ENCODE data around the gene ZNF487.
"Not testable (repeated sequence)": the region's sequence is repeated elsewhere in the genome, so short reads cannot be mapped to it uniquely, and the experiment has no call there.

Gene ZNF487

DNA sequence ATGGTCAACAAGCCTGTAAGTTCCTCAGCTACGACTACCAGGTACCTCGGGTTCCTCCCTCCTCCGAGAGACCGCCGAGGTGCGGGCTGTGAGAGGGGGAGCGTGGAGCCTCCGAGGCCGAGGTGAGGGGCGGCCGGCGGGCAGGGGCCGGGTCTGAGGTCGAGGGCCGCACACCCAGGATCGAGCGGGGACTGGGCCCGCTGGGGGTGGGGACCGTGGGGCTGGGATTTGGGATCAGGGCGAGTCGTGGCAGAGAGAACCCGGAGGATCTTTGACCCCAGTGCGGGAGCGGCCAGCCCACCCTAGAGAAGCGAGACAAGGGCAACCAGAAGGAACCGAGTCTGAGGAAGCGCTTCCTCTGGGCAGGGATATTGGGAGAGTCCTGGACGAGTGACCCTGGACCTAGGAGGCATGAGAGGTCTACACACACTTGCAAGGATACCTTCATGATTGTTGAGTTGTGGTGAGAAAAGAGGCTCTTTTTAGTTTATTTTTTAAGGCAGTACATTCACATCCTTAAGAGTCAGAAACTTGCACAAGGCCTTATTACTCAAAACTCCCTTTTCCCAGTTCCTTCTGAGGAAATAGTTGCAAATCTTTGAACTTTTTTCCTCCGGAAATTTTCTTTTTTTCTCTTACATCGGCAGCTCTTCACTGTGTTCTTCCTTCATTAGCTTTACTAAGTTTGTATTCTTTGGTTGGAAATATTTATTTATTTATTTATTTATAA lies 395 bp downstream of the ZNF487 start:
- DNase-seq (ENCODE audit: low read depth in 2 of 2), result no peak

DNA sequence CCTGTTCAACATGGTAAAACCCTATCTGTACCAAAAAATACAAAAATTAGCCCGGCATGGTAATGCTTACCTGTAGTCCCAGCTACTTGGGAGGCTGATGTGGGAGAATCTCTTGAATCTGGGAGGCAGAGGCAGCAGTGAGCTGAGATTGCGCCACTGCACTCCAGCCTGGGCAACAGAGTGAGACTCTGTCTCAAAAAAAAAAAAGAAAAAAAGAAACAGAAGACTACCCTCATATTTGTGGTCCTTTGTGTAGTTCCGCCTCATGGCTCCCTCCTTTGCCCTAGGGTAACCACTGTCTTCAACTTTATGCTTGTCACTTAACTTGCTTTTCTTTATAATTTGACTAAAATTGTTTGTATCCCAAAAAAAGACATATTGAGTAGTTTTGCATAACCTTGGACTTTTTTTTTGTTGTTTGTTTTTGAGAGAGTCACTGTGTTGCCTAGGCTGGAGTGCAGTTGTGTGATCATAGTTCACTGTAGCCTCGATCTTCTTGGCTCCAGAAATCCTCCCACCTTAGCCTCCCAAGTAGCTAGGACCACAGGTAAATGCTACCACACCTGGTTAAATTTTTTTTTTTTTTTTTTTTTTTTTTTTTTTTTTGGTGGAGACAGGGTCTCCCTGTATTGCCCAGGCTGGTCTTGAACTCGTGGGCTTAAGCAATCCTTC lies 3.7 kb downstream of the ZNF487 start:
- no peak for DNase-seq (ENCODE audit: low read depth in 2 of 2)

DNA sequence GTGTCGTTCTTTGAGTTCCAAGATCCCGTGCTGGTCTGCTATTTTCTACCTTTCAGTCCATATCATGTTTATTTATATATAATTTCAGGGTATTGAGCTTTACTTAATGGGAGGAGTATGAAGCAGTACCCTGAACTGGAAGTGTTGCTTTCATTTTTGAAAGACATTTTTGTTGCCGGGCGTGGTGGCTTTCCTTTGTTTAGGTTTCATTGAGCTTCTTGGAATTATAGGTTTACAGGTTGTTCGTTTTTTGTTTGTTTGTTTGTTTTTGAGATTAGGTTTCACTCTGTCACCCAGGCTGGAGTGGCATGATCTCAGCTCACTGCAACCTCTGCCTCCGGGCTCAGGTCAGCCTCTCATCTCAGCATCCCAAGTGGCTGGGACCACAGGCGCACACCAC lies 7.4 kb downstream of the ZNF487 start:
- no peak for DNase-seq (ENCODE audit: low read depth in 2 of 2)

DNA sequence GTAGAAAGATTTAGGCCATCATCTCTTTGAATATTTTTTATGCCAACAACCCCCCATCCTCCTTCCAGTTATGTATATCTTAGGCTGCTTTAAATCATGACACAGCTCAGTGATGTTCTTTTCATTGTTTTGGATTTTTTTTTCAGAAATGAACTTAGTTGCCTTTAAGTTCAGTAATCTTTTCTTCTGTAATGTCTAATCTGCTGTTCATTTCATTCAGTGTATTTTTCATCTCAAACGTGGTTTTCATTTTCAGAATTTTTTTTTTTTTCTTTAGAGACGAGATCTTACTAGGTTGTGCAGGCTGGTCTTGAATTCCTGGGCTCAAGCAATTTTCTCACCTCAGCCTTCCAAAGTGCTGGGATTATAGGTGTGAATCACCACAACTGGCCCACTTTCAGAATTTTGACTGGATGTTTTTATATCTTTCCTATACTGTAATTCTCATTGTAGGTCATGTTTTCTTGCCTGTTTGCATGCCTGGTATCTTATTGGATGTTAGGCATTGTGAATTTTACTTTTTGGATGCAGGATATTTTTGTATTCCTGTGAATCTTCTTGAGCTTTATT lies 8.1 kb downstream of the ZNF487 start:
- no peak for DNase-seq (ENCODE audit: low read depth in 2 of 2)

DNA sequence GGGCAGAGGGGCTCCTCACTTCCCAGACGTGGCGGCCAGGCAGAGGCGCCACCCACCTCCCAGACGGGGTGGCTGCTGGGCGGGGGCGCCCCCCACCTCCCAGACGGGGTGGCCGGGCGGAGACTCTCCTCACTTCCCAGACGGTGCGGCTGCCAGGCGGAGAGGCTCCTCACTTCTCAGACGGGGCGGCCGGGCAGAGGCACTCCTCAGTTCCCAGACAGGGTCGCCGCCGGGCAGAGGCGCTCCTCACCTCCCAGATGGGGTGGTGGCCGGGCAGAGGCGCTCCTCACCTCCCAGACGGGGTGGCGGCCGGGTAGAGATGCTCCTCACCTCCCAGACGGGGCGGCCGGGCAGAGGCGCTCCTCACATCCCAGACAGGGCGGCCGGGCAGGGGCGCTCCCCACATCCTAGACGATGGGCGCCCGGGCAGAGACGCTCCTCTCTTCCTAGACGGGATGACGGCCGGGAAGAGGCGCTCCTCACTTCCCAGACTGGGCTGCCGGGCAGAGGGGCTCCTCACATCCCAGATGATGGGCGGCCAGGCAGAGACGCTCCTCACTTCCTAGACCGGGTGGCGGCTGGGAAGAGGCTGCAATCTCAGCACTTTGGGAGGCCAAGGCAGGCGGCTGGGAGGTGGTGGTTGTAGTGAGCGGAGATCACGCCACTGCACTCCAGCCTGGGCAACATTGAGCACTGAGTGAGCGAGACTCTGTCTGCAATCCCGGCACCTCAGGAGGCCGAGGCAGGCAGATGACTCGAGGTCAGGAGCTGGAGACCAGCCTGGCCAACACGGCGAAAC lies 9.5 kb downstream of the ZNF487 start:
- DNase-seq (ENCODE audit: low read depth in 2 of 2), result not testable (repeated sequence)

DNA sequence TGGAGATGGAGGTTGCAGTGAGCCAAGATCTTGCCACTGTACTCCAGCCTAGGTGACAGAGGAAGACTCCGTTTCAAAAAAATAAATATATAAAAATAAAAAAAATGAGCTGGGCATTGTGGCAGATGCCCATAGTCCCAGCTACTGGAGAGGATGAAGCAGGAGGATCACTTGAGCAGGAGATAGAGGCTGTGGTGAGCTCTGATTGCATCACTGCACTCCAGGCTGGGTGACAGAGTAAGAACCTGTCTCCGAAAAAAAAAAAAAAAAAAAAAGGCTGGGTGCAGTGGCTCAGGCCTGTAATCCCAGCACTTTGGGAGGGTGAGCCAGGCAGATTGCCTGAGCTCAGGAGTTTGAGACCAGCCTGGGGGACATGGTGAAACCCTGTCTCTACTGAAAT lies 11.8 kb downstream of the ZNF487 start:
- no peak for DNase-seq (ENCODE audit: low read depth in 2 of 2)

DNA sequence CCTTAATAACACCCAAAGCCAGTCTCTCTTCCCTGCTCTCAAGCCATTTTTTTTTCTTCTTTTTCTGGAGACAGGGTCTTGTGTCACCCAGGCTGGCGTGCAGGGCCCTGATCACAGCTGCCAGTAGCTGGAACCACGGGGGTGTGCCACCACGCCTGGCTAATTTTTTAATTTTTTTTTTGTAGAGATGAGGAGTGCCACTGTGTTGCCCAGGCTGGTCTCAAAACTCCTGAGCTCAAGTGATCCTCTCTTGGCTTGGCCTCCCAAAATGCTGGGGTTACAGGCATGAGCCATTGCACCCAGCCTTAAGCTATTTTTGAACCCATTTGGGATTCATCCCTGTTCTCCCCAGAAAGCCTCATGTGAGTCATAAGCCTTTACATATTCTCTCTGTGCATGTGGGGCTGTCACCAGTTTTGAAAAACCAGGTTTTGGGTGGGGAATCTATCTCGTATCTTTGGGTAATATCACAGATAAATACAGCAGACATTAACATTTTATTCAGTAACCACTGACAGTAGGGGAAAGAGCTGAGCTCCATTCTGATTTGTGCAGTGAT lies 15.5 kb downstream of the ZNF487 start:
- DNase-seq (ENCODE audit: low read depth in 2 of 2), result no peak

DNA sequence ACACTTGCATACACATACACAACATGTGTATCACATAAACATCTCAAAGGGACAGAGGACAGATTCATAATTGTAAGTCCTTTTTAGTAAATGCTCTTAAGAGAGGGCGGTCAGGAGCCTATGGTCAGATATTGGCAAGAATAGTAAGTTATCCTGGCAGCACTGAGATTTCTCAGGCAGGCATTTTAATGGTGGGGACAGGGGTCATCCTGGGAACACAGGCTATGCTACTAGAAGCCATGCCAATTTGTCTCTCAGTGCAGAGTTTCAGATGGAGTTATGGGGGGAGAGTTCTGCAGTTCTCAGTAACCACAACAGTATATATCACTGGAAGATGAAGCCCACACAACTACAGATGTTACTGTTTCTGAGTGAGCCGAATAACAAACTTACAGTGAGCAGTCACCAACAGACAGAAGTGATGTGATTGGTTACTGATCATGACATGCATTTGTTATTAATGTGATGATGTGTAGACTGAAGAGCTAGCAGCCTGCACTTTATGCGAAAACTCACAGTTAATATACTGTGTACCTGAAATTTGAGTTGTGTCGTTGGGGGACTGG lies 16.4 kb downstream of the ZNF487 start:
- no peak for DNase-seq (ENCODE audit: low read depth in 2 of 2)

DNA sequence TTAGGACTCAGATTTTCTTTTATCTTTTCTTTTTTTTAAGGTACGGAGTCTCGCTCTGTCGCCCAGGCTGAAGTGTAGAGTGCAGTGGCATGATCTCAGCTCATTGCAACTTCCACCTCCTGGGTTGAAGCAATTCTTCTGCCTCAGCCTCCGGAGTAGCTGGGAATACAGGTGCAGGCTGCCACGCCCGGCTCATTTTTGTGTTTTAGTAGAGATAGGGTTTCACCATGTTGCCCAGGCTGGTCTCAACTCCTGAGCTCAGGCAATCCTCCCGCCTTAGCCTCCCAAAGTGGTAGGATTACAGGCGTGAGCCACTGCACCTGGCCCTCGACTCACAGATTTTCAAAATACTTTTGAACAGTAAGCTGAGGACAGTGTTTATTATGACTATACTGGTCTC lies 17.1 kb downstream of the ZNF487 start:
- DNase-seq (ENCODE audit: low read depth in 2 of 2), result not testable (repeated sequence)

DNA sequence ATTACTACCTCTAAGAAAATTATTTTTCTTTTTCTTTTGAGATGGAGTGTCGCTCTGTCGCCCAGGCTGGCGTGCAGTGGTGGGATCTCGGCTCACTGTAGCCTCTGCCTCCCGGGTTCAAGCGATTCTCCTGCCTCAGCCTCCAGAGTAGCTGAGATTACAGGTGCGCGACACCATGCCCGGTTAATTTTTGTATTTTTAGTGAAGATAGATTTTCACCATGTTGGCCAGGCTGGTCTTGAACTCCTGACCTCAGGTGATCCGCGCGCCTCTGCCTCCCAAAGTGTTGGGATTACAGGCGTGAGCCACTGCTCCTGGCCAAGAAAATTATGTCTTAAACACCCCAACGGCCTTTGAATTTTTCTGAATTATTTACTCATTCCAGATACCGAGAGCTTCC lies 19.6 kb downstream of the ZNF487 start:
- DNase-seq (ENCODE audit: low read depth in 2 of 2), result not testable (repeated sequence)

DNA sequence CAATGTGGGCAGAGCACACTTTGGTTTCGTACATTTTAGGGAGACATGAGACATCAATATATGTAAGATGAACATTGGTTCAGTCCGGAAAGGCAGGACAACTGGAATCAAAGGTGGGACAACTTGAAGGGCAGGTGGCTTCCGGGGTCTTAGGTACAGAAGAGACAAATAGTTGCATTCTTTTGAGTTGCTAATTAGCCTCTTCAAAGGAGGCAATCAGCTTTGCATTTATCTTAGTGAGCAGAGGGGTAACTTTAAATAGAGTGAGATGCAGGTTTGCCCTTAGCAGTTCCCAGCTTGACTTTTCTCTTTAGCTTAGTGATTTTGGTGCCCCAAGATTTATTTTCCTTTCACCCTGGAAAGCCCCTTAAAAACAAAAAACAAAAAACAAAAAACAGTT lies 21.3 kb downstream of the ZNF487 start:
- no peak for DNase-seq (ENCODE audit: low read depth in 2 of 2)

DNA sequence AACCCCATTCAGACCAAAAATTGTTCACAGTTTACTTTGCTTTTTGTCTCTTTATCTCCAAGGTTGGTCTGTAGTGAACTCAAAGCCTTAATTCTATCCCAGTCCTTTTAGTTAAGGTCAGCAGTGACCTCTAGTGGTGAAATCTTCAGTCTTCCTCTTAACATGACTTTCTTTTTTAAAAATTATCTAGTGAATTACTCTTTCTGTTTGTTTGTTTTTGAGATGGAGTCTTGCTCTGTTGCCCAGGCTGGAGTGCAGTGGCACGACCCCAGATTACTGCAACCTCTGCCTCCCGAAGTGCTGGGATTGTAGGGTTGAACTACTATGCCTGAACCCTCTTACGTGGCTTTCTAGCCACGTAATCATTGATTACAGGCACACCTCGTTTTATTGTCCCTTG lies 25.0 kb downstream of the ZNF487 start:
- no peak for DNase-seq (ENCODE audit: low read depth in 2 of 2)

DNA sequence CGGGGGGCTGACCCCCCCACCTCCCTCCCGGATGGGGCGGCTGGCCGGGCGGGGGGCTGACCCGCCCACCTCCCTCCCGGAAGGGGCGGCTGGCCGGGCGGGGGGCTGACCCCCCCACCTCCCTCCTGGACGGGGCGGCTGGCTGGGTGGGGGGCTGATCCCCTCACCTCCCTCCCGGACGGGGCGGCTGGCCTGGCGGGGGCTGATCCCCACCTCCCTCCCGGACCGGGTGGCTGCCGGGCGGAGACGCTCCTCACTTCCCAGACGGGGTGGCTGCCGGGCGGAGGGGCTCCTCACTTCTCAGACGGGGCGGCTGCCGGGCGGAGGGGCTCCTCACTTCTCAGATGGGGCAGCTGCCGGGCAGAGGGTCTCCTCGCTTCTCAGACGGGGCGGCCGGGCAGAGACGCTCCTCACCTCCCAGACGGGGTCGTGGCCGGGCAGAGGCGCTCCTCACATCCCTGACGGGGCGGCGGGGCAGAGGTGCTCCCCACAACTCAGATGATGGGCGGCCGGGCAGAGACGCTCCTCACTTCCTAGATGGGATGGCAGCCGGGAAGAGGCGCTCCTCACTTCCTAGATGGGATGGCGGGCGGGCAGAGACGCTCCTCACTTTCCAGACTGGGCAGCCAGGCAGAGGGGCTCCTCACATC lies 28.3 kb downstream of the ZNF487 start:
- not testable (repeated sequence) for DNase-seq (ENCODE audit: low read depth in 2 of 2)

DNA sequence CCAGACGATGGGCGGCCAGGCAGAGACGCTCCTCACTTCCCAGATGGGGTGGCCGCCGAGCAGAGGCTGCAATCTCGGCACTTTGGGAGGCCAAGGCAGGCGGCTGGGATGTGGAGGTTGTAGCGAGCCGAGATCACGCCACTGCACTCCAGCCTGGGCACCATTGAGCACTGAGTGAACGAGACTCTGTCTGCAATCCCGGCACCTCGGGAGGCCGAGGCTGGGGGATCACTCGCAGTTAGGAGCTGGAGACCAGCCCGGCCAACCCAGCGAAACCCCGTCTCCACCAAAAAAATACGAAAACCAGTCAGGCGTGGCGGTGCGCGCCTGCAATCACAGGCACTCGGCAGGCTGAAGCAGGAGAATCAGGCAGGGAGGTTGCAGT lies 28.8 kb downstream of the ZNF487 start:
- not testable (repeated sequence) for DNase-seq (ENCODE audit: low read depth in 2 of 2)

DNA sequence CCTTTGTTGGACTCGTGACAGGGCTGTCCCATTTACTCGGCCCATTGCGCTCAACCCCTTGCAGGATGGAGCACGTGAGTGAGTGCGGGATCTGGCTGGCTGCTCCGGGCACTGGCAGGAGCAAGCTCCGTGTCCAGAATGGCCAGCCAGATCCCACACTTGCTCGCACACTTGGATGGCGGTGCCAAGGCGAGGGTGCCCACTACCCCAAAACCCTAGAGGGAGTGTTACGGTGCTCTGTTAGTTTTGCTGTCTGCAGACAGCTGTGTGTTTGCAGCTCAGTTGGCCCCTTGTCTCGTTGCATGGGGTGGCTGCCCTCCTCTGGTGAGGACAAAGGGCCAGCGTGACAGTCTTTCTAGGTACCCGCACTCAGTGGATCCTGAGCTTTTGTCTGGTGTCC lies 34.2 kb downstream of the ZNF487 start:
- DNase-seq (ENCODE audit: low read depth in 2 of 2), result no peak

DNA sequence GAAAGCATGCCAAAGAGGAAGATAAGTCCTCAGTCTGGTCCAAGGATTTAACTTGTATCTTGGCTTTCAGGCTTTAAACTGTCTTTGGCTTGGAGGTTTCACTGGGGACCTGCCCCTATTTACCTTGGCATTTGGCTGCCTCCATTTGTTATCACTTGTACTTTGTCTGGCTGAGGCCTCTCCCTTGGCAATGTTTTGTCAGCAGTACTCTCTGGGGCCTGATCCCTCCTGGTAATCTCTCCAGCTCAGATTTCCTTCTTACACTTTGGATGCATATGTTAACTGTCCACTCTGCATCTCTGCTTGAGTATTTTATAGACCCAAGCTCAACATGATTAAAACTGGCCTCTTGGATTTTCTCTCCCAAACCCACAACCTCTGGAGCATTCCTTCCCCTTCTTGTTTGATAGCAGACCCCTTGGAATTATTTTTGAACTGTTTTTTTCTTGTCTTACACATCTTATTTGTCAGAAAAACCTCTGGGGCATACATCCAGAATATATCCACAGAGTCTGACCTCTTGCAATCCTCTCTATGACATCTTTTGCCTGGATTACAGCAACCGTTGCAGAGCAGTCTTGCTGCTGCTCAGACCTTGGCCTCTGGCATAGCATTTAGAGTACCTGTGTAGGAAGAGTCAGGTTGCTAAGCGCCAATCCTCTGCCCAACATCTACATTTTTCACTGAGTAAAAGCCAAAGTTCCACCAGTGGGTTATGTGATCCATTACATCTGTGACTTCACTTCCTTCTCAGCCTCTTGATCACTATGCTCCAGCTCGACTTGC lies 35.2 kb downstream of the ZNF487 start:
- DNase-seq (ENCODE audit: low read depth in 2 of 2), result no peak

DNA sequence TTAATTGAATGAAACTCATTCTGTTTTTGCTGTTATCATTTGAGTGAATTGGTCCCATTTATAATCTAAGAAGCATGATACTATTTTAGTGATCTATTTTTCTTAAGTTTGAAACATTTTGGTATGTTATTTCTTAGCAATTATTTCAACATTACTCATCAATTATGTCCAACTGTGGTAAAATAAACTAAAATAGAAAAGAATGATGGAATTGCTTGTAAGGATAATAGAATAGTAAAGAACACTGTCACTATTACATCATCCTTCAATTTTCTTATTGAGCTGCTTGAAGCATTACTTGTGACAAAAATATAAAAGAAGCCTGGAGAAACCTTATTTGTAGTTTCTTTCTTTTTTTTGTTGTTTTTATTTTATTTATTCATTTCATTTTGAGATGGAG lies 42.4 kb downstream of the ZNF487 start:
- DNase-seq (ENCODE audit: low read depth in 2 of 2), result no peak

DNA sequence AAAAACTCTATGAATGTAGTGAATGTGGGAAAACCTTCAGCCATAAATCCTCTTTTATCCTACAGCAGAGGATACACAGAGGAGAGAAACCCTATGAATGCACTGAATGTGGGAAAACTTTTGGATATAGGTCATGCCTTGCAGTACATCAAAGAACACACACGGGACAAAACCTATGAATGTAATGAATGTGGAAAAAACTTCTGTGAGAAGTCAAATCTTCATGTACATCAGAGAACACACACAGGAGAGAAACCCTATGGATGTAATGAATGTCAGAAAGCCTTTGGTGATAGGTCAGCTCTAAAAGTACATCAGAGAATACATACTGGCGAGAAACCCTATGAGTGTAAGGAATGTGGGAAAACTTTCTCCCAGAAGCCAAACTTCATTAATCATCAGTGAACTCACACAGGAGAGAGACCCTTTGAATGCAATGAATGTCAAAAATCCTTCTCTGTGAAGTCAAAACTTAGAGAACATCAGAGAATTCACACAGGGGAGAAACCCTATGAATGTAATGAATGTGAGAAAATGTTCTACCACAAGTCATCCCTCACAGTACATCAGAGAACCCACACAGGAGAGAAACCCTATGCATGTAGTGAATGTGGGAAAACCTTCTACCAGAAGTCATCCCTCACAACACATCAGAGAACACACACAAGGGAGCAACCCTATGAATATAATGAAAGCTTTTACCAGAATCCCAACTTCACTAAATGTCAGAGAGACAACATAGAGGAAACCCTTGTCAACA lies 45.6 kb downstream of the ZNF487 start:
- DNase-seq (ENCODE audit: low read depth in 2 of 2), result no peak

DNA sequence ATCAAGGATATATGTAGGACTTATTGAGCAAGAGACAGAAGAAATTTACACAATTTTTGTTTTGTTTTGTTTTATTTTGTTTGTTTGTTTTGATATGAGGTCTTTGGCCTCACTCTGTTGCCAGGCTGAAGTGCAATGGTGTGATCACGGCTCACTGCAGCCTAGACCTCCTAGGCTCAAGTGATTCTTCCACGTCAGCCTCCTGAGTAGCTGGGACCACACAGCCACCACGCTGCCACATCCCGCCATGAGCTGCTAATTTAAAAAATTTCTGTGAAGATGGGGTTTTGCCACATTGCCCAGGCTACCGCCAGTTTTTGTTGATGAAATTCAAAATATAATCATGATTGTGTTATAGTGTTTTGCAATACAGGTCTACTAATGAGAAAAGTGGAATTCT lies 54.9 kb downstream of the ZNF487 start:
- DNase-seq (ENCODE audit: low read depth in 2 of 2), result no peak

DNA sequence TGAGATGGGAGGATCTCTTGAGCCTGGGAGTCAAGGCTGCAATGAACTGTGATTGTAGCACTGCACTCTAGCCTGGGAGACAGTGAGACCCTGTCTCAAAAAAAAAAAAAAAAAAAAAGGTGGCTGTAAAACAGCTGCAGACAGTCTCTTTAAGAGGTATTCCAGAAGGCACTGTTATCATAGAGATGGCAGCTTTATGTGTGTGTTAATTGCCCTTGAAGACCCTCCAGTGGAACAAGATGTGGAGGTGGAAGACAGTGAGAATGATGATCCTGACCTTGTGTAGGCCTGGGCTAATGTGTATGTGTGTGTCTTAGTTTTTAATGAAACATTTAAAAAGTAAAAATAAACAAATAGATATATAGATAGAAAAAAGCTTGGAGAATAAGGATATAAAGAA lies 66.0 kb downstream of the ZNF487 start:
- DNase-seq (ENCODE audit: low read depth in 2 of 2), result no peak

All from stimulated activated CD8-positive, alpha-beta memory T cell treated with anti-CD3 and anti-CD28 coated beads, Interleukin-7, amount 100 ng/mL, for 1 hour (primary cell).